Fibroblast of the aortic adventitia (primary cell): ENCODE data around the gene LNPK. TPM values are rescaled to one million over a fixed set of nuclear protein-coding genes. Genes with fewer than 3 reads are reported as not detected.
"Not testable (repeated sequence)": the region's sequence is repeated elsewhere in the genome, so short reads cannot be mapped to it uniquely, and the experiment has no call there.

Source experiments
- DNase-seq: peaks from one replicate; pipeline ENCODE4 v3.0.0-alpha.2; 2010; ENCODE audit warnings: low read depth
- H3K4me3 ChIP-seq: 2 replicates; pipeline ENCODE4 v1.5.1; 2011; ENCODE audit warnings: low read depth, mild to moderate bottlenecking, control low read depth, low read length, moderate library complexity
- CTCF ChIP-seq: IDR thresholded peaks from 2 replicates; pipeline ENCODE4 v1.5.1; 2011; ENCODE audit warnings: mild to moderate bottlenecking, low read length, control low read depth, inconsistent platforms; ENCODE audit not compliant: insufficient read depth
- total RNA-seq: library from RNA; depleted of rRNA; stranded (reverse); fragments of >200 nt; gene quantifications from 2 replicates; pipeline ENCODE4 v1.2.3, GENCODE V29; 2012; ENCODE audit warnings: low replicate concordance

LNPK gene
- total RNA-seq, 1 donor: 61.4 TPM

- no peak for TF ChIP-seq CTCF
- peak overlapping the region; percentile 84 for H3K4me3 ChIP-seq
- no peak for DNase-seq
These were observed 682 bp upstream of the LNPK start for GRCh38 chr2:176002688-176003210.

- peak; percentile 51 for DNase-seq
- peak overlapping the region; percentile 84 for H3K4me3 ChIP-seq
- no peak for TF ChIP-seq CTCF
These were observed 669 bp downstream of the LNPK start for GRCh38 chr2:176001281-176001915.

- no peak for TF ChIP-seq CTCF
- H3K4me3 ChIP-seq: no peak overlapping the region
- DNase-seq: no peak
These were observed 2.7 kb downstream of the LNPK start for GRCh38 chr2:175999283-175999819.

- no peak overlapping the region for H3K4me3 ChIP-seq
- TF ChIP-seq CTCF: no peak
- DNase-seq: no peak
These were observed 12.0 kb downstream of the LNPK start for GRCh38 chr2:175990099-175990498.

- not testable (repeated sequence) for H3K4me3 ChIP-seq, DNase-seq
These were observed 14.9 kb downstream of the LNPK start for GRCh38 chr2:175987126-175987525.

GRCh38 chr2:175984846-175985245 is 17.2 kb downstream of the LNPK start:
- no peak for DNase-seq
- H3K4me3 ChIP-seq: no peak overlapping the region
- no peak for TF ChIP-seq CTCF

- no peak for DNase-seq
- TF ChIP-seq CTCF: no peak
- no peak overlapping the region for H3K4me3 ChIP-seq
These were observed 20.5 kb downstream of the LNPK start for GRCh38 chr2:175981551-175981950.
